OCI-LY3 (cell line): ENCODE results near the gene NEURL1B.

Experiments
- EZH2phosphoT487 ChIP-seq: fragments of 200-600 bp; shearing (Covaris generic); IDR thresholded peaks from 2 replicates; pipeline ENCODE4 v1.6.1; 2018; ENCODE audit warnings: antibody characterized with exemption, mixed run types, low read depth
- TF ChIP-seq, protein P1 (sequence below): fragments of 200-600, 300-600 bp; sonication (generic); IDR thresholded peaks from 2 replicates; pipeline ENCODE4 v1.5.1; 2014; ENCODE audit warnings: antibody characterized with exemption, low read length, low read depth

DNA sequence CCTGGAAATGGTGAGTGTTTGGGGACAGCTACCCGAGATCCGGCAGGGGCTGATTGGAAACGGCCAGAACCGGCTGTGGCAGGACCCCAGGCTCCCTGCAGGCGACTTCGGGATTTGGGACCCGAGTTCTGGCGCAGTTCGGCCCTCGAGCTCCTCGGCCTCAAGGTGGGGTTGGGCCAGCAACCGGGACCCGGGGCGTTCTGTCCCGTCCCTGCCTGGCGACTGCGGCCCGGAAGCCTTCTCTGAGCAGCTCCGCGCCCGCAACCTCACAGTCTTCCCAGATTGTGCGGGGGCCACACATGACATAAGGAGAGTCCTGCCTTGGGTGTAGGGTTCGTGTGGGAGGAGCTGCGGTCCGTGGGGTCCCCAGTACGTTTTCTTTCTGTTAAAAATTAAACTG lies 23.2 kb upstream of the NEURL1B start:
- TF ChIP-seq, protein P1, sequence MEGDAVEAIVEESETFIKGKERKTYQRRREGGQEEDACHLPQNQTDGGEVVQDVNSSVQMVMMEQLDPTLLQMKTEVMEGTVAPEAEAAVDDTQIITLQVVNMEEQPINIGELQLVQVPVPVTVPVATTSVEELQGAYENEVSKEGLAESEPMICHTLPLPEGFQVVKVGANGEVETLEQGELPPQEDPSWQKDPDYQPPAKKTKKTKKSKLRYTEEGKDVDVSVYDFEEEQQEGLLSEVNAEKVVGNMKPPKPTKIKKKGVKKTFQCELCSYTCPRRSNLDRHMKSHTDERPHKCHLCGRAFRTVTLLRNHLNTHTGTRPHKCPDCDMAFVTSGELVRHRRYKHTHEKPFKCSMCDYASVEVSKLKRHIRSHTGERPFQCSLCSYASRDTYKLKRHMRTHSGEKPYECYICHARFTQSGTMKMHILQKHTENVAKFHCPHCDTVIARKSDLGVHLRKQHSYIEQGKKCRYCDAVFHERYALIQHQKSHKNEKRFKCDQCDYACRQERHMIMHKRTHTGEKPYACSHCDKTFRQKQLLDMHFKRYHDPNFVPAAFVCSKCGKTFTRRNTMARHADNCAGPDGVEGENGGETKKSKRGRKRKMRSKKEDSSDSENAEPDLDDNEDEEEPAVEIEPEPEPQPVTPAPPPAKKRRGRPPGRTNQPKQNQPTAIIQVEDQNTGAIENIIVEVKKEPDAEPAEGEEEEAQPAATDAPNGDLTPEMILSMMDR: no peak
- TF ChIP-seq EZH2phosphoT487: no peak
